GM11168 (cell line): ENCODE measurements around the gene MKNK1.

Experiments
- in situ Hi-C: fragments of 300-500 bp; cut with MboI; formaldehyde crosslinking; loops from one replicate; pipeline ENCODE4 v1.12.0; 2022; ENCODE audit warnings: low sequenced_read_pairs; ENCODE audit not compliant: unreplicated experiment

Gene MKNK1

DNA sequence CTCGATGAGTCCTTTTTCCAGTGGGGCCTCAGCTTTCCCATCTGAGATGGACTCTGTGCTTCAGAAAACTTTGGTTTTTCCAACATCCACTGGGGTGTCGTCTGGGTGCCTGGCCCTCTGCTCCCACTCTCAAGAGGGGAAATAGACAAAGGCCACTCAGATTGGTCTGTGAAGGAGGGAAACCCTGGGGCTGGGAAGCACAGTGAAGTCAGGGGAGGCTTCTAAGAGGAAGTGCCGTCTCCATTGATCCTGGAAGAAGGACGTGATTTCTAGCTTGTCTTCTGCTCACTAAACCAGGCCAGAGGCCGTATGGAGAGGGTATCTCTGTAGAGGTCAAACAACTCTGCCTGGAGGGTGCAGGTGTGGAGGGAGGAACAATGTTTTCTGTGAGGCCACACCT is 57.9 kb downstream of the MKNK1 start:
- in situ Hi-C loops: no loop called here

DNA sequence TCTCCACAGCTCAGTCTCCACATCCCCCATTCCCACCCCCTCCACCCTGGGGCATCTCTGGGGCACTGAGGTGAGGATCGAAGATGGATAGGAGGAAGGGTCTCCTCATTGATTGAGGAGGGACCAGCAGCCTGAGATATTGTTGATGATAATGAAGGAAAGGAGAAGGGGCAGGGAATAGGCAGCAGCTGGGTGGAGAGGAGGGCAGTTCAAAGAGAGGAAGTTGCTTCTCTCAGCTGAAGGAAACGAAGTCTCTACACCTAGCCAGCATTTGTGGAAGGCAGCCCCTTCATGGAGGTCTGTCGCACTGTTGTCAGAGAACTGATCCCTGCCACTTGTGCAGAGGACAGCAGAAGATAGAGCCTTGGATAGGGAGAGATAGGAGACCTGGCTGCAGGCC is 58.3 kb downstream of the MKNK1 start:
- in situ Hi-C loops: no loop called here

DNA sequence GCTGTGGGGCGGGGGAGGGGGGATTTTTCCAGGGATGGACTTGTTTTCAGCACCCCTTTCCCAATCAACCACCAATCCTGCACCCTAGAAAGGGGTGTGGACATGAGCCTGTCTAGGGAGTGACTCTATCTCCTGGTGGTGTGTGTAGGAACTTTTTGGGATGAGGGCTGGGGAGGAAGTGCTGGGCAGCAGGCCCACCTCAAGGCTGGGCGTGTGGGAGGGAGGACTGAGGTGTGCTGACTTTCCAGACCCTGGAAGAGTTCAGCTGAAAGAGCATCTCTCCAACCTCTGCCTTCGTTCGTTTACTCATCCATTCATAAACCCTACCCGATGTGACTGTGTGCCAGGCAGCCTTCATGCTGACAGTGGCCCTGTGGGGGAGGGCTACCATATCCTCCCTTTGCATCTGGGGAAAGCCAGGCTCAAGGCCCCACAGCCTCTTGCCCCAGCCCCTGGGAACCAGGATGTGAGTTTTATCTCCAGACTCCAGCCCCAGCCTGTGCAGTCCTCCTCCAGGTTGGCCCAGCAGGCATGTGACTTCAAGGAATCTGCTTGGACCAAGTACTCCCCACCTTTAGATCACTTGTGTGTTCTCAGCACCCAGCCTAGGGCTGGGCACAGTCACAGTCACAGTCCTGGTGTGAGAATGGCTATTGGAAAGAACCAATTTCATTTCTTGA is 59.4 kb downstream of the MKNK1 start:
- in situ Hi-C loops: no loop called here

DNA sequence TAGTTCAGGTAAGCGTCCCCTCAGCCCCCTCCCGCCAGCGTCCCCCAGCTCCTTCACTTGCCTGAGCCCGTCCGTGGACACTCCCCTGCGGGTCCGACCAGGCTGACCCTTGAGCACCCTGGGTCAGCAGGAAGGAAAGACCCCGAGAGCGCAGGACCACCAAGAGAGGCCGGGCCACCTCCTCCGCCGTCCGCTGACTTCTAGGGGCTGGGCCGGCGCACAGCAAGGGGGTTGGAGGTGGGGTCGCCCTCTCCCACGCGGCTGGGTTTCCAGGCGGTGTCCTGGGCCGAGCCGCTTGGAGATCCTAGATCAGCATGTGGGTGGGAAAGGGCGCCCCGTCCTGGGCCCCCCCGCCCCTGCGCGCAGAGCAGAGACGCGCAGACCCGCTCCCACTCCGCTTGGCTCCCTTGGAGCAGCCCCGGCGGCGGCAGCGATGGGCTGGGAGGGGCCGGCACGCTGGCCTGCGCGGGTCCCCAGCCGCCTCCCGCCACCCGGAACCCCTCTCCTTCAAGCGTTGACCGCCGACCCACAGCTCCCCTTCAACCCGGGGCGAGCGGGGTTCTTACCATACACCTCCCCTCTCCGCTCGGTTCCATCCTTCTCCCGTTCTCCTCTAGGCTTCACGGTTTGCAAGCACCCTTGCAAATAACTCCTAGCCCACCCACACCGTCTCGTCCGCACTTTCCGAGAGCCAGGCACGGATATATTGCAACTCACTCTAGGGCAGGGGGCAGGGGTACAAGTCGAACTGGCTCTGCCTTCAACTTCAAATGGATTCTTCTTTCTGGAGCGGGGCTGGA is 60.1 kb downstream of the MKNK1 start:
- in situ Hi-C loops: no loop called here

DNA sequence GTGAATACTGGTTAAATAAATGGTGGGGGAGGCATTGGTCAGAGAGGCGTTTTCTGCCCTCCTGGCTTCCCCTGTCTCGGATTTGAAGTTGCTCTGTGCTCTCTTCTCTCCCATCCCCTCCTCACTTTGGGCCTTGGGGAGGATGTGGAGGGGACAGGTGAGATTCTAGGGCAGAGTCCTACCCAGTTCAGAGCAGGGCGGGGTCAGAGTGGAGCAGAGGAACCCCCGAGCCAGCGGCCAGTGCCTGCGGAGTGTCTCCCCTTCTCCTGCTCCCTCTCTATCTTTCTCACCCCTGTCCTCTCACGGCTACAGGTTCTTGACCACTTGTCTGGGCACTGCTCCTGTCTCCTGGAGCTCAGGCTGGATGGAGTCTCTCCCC is 60.7 kb downstream of the MKNK1 start:
- in situ Hi-C loops: no loop called here

DNA sequence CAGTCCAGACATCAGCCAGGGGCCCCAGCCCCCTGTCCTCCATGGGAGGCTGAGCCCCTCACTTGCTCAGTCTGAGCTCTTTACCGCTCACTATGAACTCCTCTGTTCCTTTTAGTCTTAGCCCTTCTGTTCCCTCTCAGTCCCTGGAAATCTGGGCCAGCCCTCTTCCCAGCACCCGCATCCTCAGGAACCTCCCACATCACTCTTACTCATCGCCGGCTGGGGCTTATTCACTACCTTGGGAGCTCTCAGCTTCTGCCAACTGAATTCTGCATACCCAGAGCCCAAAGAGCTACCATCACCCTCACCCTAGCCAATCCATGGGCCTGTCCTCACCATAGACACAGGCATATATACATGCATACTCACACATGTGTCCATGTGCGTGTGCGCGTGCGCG is 64.1 kb downstream of the MKNK1 start:
- in situ Hi-C loops: loop anchor here (5.0 kb wide), 1 partner anchor 93 kb away; no protein-coding TSS in a partner anchor

DNA sequence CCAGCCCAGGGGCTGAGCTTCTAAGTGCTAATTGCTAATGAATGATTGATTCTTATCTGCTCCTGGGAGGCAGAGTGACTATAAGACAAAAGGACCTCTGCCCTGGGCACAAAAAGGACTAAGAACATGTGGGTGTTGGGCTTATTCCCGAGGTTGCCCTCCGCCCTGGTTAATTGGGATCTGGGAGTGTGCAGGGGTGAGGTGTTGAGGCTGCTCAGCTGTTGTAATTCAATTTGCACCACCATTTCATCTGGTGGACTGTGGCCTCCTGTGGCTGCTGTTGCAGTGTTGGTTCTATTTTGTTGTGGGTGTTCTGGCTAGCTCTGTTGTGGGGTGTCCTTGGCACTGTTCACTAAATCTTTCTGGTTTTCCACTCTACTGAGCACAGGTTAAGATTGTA is 65.9 kb downstream of the MKNK1 start:
- in situ Hi-C loops: loop anchor here (5.0 kb wide), 1 partner anchor 91 kb away; no protein-coding TSS in a partner anchor

DNA sequence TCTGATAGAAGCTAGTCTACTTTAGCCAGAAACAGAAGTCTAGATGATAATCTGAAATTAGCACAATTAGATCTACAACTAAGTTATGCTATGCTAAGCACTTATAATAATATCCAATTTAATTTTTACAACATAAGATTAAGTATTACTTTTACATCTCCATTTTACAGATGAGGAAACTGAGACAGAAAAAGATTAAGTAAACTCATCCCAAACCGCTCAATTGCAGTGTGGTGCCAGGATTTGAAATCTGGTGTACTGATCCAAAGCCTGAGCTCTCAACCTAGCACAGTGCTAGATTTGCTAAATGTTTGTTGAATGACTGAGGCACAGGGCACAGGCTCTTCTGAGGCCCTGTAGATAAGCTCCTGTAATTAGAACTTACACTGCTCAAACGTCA is 66.4 kb downstream of the MKNK1 start:
- in situ Hi-C loops: loop anchor here (5.0 kb wide), 1 partner anchor 90 kb away; no protein-coding TSS in a partner anchor

DNA sequence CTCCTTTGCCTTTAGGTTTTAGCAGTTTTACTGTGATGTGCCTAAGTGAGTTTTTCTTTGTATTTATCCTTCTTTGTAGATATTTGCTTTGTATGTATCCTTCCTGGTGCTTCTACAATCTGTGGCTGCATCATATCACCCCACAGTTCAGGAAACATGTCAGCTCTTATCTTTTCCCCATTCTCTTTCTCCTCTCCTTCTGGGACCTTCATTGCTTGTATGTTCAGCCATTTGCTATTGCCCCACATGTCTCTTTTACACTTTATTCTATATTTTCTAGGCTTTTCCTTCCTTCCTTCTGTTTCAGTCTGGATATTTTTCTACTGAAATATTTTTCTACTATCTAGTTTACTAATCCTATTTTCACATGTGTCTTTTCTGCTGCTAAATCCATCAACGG is 67.5 kb downstream of the MKNK1 start:
- in situ Hi-C loops: loop anchor here (5.0 kb wide), 1 partner anchor 89 kb away; no protein-coding TSS in a partner anchor

DNA sequence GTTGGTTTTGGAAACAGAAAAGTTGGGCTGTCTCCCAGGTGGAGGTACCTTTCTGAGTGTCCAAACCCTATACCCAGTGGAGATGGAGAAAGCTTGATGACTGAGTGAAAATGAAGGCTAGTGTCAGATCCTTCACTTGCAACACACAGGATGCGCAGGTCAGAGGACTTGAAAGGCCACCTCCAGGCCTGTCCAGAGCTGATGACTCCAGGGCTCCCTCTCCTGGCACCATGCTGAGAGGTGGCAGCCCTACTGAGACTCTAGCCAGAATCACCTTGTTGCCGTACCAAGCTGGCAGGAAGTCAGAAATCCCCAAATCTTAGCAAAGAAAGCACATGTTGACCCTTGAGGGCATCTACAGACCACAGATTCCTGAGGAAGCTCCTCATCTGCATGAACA is 69.0 kb downstream of the MKNK1 start:
- in situ Hi-C loops: loop anchor here (5.0 kb wide), 1 partner anchor 88 kb away; no protein-coding TSS in a partner anchor

DNA sequence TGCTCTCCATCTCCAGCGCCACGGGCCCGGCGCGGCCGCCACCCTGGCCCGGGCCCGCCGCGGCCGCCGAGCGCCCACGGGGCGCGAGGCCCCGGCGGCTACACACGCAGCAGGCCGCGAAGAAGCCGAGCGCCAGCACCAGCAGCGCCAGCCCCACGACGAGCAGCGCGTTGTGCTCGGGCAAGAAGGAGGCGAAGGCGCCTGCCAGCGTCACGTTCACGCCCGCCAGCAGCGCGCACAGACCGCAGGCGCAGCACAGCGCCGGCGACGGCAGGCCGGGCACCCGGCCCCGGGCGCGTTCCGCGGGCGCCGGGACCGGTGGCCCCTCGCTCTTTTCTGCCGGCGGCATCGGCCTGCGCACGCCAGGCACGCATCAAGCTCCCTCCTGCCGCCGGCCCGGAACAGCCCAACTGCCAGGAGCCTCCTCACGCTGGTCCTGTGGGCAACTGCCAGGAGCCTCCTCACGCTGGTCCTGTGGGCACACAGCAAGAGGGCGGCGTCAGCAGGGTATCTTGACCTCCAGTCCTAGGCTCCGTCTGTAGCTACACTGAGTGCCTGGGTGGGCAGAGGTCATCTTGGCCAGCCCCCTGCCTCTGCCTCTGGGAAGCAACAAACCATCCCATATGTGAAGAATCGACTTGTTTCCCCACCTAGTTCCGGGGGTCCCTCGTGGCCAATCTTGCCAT is 70.7 kb downstream of the MKNK1 start:
- in situ Hi-C loops: no loop called here

DNA sequence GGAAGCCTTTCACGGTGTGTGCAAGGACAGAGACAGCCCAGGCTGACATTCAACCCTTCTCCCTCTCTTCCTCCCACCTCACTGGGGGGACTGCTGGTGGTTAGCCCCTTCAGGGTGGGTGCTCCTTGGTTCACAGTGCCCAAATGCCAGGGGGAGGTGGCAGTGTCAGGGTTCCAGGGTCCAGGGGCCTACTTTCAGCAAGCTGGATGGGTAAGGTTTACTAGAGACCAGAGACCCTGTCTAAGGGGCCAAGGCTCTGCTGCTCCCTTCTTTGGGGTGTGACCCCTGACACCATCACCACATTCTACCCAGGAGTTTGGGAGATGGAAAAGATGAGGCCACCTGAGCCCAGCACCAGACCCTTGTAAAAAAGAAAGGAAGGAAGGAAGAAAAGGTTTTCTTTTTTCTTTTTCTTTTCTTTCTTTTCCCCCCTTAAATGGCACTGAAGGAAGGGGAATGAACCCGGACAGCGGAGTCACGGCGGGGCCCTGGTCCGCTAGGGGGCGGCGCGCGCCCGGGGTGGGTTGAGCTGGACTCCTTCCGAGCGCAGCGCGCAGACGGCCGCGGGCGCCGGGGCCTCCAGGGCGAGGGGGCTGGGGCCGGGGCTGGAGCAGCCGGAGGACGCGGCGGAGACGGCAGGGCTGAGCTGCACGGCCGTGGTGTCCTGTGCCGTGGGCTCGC is 71.4 kb downstream of the MKNK1 start:
- in situ Hi-C loops: no loop called here

DNA sequence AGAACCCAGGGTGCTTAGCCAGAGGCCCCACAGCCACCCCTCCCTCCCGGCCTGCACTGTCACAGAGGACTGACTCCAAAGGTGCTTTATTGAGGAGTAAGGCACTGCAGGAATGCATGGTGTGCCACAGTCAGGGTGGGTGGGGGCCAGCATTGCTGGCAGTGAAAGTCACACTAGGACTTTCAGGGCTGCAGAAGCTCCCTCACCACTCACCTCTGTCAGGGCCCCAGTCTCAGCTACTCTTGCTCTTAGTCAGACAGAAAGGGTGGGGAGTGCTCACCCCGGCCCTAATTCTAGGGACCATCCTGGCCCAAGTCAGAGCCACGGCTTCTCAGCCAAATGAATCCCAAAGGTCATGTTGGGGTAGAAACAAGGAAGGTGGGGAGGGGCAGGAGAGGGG is 72.0 kb downstream of the MKNK1 start:
- in situ Hi-C loops: no loop called here

DNA sequence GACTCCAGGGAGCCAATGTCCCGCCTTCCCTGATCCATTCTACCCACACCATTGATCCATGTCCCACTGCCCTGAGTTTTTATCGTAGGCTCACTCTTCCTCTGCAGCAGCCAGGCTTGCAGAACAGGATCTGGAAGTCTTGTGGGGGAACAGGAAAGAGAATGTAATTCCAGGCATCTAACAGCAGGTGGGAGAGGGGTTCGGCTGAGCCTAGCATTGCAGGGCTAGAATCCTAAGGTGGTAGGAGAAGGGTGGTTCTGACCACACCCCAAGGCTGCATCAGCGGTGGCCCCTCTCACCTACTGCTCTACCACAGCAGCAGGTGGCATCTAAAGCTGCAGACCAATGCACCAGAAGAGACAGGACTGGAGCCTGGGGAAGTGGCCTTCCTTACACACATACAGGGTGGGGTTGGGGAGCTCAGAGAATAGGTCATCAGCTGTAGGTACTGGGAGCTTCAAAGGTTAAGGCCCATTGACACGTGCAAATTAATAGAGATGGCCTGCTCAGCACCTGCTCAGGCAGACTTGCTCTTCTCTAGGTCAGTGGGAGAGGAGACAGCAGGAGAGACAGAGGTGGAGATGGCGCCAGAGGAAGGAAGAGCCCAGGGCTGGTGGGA is 73.2 kb downstream of the MKNK1 start:
- in situ Hi-C loops: no loop called here

DNA sequence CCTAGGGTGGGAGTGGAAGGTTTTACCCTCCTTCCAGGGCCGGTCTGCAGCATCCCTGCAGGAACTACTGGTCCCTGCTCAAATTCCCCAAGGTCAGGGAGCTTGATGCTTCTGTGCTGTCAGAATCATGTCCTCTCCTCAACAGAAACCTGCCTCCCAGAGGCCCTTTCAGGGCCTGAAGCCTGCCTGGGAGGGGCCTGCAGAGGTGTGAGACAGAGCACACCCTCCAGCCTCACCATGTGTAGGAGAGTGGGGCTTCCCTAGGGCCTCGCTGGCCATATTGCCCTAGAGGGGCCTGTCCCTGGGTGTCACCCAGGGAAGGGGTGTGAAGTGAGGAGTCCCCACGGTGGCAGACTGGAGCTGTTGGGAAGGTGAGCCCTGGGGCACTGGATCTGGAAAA is 73.8 kb downstream of the MKNK1 start:
- in situ Hi-C loops: no loop called here

DNA sequence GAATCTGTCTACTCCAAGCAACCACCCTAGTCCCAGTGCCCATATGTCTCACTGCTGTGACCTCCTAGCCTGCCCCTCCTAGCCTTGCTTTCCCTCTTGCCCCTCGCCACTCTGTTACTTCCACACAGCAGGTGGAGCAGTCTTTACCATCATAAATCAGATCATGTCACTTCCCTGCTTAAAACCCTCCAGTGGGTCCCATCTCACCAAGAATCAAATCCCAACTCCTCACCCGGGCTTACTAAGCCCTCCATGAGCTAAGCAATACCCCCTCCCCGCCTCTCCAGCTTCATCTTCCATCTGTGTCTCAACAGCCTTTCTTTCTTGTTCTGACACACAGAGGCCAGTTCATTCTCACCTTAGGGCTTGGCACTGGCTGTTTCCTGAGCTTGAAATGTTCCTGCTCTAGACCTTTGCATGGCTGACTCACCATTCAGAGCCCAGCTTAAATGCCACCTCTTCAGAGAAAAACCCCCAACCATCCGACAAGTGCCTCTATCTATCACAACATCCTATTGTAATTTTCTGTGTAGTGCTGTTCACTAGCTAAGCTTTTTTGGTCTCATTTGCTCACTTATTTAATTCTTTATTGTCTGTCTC is 74.9 kb downstream of the MKNK1 start:
- in situ Hi-C loops: loop anchor here (10.0 kb wide), 1 partner anchor 54 kb away; no protein-coding TSS in a partner anchor

DNA sequence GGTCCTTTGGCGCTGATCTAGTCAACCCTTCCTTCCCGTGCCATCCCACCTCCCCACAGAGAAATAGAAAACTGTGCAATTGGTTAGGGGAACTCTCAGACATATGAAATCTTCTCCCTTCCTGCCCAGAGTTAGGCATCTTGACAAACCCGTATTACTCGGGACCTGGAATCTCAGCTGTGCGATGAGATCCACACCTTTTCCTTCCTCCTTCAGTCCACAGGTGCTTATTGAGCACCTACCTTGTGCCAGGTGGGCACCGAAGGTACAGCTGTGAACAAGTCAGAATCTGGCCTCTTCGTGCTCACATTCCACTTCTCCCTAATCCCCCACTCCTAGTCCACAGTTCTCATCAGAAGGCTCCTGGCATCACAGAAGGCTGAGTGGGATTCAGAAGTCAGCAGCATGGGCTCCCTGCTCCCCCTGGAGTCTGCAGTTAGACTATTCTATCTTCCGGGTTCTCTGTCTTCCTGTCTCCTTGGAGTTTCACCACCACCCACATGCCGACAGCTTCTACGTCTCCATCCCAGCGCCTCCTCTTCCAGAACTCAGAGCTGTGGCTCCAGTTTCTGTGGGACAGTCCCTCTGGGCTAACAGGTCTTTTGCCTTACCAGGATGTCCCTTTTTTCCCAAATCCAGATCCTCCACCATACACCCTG is 75.6 kb downstream of the MKNK1 start:
- in situ Hi-C loops: loop anchor here (10.0 kb wide), 1 partner anchor 54 kb away; no protein-coding TSS in a partner anchor

DNA sequence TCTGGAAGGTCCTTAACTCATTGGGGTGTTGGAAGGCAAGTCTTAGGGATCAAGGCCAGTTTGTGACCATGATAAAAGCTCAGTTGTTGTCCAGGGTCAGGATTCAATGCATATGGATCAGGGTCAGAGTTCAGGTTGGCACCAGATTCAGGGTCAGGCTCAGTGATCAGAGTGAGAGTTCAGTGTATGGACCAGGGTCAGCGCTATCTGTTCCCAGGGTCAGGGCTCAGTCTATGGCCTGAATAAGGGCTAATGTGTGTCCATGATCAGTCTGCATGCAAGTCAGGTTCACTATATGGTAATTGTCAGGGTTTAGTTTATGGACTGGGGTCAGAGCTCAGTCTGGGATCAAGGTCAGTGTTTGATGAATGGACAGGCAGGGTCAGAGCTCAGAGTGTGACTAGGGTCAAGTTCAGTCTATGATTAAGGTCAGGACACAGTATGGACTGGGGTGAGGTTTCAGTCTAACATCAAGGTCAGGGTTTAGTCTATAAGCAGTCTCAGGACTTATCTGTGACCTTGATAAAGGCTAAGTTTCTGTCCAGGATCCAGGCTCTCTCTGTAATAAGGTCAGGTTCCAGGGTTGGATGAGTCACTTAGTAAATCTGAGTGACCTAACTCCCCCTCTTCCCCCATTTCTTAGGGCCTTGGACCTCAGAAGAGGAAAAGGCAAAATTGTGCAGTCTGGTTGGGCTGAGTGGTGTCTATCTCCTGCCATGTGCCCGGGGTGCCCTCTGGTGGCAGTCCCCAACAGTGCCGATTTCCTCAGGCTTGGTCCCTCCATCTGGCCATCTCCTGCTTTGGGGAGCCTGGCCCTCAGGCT is 76.4 kb downstream of the MKNK1 start:
- in situ Hi-C loops: loop anchor here (10.0 kb wide), 1 partner anchor 53 kb away; no protein-coding TSS in a partner anchor
